Renal pelvis (tissue), 4 donors: Measurements from ENCODE around the gene PGAM2. TPM values are rescaled to one million over a fixed set of nuclear protein-coding genes. Genes with fewer than 3 reads are reported as not detected.
"Not testable (repeated sequence)": the region's sequence is repeated elsewhere in the genome, so short reads cannot be mapped to it uniquely, and the experiment has no call there.

Experiments used
- DNase-seq: peaks from one replicate; pipeline ENCODE4 v3.0.0-alpha.2; 2013
- polyA plus RNA-seq, 3 donors: library from polyadenylated mRNA; unstranded; fragments of 120-200 nt; gene quantifications; one replicate each; pipeline ENCODE4 v1.2.1, GENCODE V29; 2013; ENCODE audit not compliant: insufficient read length in 3 of 3

The PGAM2 gene
- polyA plus RNA-seq, 3 donors = 1.2 to 3.4 (median 2.2) TPM

GRCh38 chr7:44052771-44053365 is 12.5 kb downstream of the PGAM2 start:
- DNase-seq = no peak

GRCh38 chr7:44051611-44052220 is 13.7 kb downstream of the PGAM2 start:
- no peak for DNase-seq

GRCh38 chr7:44050915-44051560 is 14.3 kb downstream of the PGAM2 start:
- no peak for DNase-seq

GRCh38 chr7:44050121-44050914 is 15.0 kb downstream of the PGAM2 start:
- no peak for DNase-seq

DNA sequence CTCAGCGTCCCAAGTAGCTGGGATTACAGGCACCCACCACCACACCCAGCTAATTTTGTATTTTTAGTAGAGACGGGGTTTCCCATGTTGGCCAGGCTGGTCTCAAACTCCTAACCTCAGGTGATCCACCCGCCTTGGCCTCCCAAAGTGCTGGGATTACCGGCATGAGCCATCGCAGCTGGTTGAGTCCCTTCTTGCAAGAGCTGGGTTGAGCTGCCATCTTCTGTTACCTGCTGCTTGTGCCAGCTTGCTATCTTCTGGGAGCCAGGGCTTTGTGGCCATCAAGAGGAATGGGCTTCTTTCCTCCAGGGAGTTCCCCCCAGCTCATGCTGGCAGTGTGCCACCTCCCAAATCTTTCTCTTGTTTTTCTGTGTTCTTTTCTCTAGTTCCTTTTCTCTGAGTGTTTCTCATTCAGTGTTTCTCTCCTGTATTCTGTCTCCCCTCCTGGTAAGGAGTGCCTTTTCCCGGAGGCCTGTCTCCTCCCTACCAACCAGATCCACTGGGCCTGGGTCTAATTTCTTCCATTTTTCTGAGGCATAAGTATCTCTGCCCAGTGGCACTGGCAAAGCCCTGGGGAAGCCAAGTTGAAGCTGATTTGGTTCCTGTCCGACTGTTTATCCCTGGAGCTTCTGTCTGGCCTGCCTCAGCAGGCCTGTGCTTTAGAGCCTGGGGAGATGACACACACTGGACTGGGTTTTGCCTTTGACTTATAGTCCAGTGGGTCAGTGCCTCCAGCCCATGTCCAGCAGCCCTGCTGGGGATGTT is 17.2 kb downstream of the PGAM2 start:
- DNase-seq = no peak

- DNase-seq = no peak
Observed at GRCh38 chr7:44046321-44047061, 18.9 kb downstream of the PGAM2 start.

DNA sequence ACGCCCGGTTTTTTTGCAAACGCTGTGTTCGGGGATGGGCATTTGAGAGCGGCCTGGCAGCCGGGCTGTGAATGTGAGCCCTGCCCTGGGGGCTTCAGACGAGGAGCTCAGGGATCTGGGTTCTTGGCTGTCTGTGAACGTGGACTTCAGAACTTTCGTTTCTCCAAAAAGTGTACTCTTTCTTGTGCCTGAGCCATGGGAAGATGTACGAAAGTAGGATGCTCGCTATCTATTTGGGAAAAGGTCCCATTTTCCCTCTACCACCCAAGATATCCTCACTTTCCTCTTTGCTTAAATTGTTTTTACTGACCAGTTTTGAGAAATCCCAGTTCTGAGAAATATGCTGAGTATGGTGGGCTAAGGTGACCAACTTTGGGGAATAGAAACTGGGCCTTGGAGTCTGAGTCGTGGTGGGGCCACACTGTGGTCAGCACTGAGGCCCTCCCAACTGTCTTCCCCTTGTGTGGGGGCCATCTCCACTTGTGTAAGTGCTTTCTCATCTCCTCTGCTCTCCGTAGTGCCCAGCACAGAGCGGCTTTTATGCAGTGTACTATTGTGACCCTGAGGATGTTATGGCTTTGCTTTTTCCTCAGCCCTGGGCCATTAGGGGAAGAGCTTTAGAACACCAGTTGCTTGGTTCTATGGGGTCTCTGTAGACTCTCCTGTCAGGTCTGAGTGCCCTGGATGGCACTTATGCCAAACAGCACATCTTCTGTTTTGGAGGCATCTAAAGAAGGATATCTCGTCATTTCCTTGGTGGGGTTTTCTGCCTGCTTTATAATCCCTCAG is 19.9 kb downstream of the PGAM2 start:
- DNase-seq = no peak

DNA sequence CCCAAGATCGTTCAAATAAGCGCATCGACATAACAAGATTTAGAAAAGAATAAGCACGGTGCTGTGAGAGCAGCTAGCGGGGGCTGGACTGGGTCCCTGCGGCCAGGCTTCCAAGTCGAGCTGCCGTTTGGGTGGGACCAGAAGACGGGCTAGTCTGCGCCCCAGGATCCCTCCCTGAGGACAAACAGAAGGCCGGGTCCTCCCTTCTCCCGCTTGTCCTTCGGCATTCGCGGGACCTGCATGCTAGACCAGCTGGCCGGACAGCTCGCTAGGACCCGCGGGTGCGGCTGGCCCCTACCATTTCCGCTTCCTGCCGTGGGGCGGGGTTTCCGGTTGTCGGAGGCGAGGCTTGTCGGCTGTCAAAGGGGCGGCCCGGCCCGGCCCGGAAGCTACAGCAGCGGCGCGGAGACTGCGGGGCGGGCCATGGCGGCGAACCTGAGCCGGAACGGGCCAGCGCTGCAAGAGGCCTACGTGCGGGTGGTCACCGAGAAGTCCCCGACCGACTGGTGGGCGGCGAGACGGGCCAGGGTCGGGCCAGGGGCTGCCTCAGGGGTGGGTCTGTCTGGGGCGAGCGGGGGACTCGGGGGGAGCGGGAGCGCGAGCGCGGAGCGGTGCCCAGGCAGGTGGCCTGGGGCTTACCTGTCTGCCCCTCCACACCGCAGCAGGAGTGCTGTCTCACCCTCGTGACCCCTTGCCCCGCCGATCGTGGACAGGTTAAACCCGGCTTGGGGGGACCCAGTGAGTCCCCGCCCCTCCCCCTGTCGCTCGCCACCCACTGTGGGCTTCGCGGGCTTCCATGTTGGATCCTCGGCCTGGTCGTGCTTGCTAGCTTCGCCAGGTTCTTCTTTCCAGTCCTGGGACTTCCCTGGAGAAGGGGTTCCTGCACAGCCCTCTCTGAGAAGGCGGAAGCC is 20.8 kb downstream of the PGAM2 start, which contains the start of gene DBNL:
Gene DBNL, plus strand, starts transcription at position 388 of the 911 bp plus-strand sequence. Its CDS starts 36 bp downstream, at position 424.
- DNase-seq = peak; percentile 90

DNA sequence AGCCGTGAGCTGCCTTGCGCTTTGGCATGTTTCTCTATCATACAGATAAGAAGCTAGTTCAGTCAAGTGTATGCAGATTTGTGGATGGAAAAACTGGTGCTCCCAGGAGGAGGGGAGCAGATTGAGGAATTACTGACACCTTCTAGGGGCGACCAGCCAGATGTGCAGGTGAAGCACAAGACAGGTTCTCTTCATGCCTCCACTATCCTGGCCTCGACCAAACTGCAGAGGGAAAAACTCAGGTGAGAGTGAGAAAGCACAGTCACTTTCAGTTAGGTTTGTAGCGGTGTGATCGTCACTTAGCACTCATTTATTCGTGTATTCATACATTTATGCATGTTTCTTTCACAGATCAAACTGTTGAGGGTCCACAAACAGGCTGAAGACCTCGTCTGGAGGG is 21.5 kb downstream of the PGAM2 start:
- DNase-seq = no peak

DNA sequence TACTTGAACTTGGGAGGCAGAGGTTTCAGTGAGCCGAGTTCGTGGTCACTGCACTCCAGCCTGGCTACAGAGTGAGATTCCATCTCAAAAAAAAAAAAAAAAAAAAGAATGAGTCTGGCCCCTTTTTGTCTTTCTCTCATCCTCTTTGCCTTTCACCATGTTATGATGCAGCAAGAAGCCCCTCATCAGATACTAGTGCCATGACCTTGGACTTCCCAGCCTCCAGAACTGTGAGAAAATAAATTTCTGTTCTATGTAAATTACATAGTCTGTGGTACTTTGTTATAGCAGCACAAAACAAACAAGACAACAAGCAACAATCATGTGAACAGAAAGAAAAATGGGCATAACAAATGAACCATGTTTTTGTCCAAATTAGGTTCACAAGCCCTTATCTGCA is 23.1 kb downstream of the PGAM2 start:
- no peak for DNase-seq

DNA sequence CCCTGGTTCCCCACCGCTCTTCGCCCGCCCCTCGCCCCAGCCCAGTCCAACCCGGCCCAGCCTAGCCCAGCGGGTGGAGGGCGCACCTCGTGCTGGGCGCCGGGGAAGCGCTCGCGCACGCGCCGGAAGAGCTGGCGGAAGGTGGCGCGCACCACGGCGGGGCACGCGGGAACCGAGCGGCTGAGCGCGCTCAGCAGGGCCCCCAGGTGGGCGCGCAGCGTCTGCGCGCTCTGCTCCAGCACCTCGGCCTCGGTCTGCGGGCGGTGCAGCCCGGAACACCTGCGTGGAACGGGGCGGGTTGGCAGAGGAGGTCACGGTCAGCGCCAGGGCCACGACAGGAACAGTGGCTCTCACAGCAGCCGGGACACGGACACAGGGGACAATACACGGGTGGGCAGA is 24.9 kb downstream of the PGAM2 start:
- not testable (repeated sequence) for DNase-seq

- not testable (repeated sequence) for DNase-seq
Observed at GRCh38 chr7:44039800-44040492, 25.4 kb downstream of the PGAM2 start.

DNA sequence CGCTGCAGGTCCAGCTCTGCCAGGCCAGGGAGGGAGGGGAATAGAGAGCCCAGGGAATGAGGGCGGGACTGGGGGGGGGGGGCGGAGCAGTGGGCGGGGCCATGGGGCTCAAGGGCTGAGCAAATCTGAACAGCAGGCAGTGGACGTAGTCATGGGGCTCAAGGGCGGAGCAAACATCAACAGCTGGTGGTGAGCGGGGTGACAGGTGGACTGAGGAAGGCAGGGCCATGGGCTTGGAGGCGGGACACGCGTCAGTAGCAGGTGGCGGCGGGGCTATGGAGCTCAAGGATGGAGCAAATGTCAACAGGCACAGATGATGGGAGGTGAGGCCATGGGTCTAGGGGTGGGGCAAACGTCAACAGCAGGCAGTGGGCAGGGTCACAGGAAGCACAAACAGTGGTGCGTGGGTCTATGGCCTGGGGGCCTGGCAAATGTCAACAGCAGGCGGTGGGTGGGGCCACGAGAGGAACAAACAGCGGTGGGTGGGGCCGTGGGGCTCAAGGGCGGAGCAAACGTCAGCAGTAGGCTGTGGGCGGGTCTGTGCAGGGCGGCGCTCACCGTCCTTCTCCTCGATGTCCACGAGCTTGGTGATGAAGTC is 26.3 kb downstream of the PGAM2 start:
- DNase-seq = not testable (repeated sequence)

- DNase-seq = not testable (repeated sequence)
Observed at GRCh38 chr7:44038553-44038952, 26.8 kb downstream of the PGAM2 start.

GRCh38 chr7:44037951-44038350 is 27.4 kb downstream of the PGAM2 start:
- not testable (repeated sequence) for DNase-seq

DNA sequence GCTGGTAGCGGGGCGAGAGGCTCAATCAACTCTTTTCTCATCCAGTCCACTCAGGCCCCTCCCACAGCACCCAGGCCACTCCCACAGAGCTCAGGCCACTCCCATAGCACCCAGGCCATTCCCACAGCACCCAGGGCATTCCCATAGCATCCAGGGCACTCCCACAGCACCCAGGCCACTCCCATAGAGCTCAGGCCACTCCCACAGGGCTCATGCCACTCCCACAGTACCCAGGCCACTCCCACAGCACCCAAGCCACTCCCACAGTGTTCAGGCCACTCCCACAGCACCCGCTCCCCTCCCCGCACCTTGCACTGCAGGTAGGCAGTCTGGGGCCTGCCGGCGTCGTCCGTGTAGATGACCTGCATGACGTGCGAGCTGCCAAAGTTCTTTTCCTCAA is 29.0 kb downstream of the PGAM2 start:
- DNase-seq = not testable (repeated sequence)

- not testable (repeated sequence) for DNase-seq
Observed at GRCh38 chr7:44033971-44034844, 31.2 kb downstream of the PGAM2 start.
